HG03039 (cell line): ENCODE data around the gene C1orf105.
"Not testable (repeated sequence)": the region's sequence is repeated elsewhere in the genome, so short reads cannot be mapped to it uniquely, and the experiment has no call there.

Source experiments
- ATAC-seq: cut with Tn5 transposase; IDR thresholded peaks from one replicate; pipeline ENCODE4 v1.9.1; 2021; ENCODE audit warnings: mild to moderate bottlenecking, moderate library complexity; ENCODE audit not compliant: unreplicated experiment

The C1orf105 gene

GRCh38 chr1:172484252-172484651, 63.8 kb downstream of the C1orf105 start:
- no peak for ATAC-seq

DNA sequence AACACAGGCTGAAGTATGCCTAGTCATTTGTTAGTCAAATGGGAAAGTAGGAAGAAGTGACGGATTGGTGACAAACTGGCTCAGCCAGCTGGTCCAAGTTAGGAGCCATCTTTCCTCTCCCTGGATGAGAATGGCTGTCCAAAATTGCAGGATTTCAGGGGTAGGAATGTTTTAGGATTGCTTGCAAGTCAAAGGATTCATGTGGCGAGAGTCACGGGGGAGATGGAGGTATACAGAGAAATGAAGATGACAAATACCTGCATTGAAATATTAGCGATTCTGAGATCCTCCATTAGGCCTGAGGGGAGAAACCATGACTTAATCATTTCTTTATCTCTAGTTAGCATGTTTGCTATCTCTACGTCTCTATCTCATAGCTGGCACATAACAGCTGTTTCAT, 65.1 kb downstream of the C1orf105 start:
- ATAC-seq: no peak

DNA sequence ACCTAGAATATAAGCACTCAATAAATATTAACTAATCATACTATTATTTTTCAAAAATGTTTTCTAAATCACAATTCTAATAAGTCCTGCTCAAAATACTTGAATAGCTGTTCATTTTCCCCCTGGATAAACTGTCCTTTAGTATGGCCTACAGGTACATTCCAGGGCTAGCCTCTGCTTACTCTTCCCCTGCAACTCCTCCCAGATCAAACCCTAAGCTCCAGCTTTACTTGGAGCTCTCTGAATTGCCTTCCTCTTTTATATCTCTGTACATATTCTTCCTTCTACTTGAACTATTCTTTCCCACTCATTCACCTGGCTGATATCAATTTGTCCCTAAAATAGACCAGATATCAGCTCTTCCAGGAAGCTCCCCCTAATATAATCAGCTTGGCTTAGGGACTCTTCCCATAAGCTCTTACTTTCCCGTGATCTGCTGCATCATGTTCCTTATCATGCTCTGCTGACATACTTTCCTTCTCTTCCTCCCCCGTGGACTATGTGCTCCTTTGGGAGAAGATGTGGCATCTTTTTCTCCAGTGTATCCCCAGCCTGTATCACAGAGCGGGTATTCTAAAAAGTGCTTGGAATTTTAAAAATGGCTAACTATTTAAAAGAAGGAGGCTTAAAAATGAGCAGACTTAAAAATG, 66.4 kb downstream of the C1orf105 start:
- no peak for ATAC-seq

GRCh38 chr1:172487550-172487949, 67.1 kb downstream of the C1orf105 start:
- no peak for ATAC-seq

GRCh38 chr1:172488393-172488792, 67.9 kb downstream of the C1orf105 start:
- ATAC-seq: no peak

DNA sequence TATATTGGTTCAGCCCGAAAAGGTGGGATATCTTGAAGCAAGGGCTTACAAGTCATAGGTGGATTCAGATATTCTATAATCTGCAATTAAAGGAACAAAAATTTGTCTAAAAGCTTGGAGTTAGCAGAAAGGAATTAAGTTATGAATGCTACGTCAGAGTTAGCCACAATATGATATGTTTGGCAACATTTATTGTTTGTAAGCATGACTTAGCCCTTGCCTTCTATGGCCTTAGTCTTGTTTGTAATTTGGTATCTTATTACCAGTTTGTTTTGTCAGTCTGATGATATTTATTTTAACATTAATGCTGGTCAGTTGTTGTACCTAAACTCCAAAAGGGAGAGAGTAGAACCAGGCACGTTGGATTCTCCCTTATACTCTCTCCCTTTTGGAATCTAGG, 69.4 kb downstream of the C1orf105 start:
- ATAC-seq: no peak

- ATAC-seq: no peak
These were observed 71.9 kb downstream of the C1orf105 start for GRCh38 chr1:172492421-172492820.

DNA sequence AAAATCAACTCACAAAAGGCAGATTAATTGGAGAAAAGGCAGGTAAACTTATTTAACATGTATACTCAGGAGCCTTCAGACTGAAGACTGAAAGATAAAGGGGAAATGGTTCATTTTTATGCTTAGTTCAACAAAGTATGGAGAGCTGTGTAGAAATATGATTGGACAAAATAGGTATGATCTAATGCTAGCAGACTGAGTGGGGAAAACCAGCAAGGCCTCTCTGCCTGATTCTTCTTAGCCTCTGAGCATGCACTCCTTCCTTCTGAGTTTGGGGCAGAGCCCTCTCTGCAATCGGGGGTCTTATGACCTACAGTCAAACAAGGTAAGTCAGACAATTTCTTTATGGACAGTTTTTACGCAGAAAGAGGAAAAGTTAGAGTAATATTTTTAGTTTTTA, 73.7 kb downstream of the C1orf105 start:
- ATAC-seq: no peak

GRCh38 chr1:172496127-172496526, 75.6 kb downstream of the C1orf105 start:
- ATAC-seq: not testable (repeated sequence)

- ATAC-seq: no peak
These were observed 76.2 kb downstream of the C1orf105 start for GRCh38 chr1:172496678-172497077.

DNA sequence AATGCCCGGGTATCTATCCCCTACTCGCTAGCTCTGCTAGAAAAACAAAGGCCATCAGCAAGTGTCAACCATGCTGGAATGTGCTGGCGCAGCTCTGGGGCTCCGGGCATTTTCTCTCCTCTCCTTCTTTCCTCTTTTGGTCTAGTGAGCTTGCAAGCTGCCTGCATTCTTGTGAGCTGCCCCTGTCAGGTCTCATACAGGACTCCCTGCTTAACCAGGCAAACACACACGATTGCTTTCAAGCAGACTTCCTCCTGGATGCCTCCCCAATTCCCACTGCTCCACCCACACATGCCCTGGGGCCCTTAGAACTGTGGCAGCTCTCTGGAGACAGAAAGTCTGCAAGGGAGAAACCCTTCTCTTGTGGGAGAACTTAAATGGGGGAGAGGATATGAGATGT, 76.7 kb downstream of the C1orf105 start:
- ATAC-seq: no peak

GRCh38 chr1:172498857-172499256, 78.4 kb downstream of the C1orf105 start:
- ATAC-seq: no peak

DNA sequence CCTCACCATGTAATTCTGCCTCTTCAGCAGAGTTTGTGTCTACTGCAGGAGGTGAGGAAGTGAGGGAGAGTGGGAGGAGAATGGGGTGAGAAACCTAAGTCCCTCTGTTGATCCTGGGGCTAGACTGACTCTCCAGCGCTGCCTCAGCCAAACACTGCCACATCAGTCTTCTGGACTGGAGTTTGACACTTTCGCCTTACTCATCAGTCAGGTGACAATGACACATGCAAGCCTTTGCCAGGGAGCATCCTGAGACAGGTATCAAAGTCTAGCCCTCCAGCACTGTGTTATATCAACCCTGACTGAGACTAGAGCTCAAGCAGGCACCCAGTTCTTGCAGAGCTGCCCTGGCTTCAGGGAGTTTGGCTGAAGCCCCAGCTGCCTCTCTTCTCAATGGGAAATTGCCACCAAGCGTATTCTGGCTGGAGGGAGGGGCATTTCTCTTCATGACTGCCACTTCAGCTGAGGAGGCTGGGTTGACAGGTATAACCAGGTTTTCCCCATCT, 79.2 kb downstream of the C1orf105 start:
- no peak for ATAC-seq

DNA sequence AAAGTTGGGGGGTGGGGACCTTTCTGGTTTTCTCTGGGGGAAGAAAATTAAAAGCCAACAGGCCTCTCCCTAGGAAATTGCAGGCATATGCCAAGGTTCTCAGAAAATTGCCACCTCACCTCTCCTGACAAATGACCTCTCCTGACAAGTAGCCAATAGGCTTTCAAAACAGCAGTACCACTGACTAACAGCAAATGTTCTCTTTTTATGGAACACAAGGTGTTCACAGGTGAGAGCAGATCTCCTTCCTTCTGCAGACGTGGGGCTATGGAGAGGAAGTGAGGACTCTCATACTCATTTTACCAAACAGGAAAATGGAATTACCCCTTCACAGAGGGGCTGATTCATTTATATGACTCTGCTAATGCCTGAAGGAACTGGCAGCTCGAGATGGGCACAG, 79.7 kb downstream of the C1orf105 start:
- ATAC-seq: no peak

GRCh38 chr1:172507741-172508140, 87.3 kb downstream of the C1orf105 start:
- no peak for ATAC-seq

DNA sequence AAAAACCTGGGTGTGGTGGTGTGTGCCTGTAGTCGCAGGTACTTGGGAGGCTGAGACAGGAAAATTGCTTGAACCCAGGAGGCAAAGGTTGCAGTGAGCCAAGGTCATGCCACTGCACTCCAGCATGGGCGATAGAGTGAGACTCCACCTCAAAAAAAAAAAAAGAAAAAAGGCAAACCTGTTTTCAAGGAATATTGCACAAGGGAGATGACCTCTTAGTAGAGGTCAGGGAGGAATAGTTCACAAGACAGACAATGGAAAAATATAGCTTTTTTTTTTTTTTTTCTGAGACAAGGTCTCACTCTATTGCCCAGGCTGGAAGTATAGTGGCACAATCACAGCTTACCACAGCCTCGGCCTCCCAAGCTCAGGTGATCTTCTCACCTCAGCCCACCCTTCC, 90.0 kb downstream of the C1orf105 start:
- ATAC-seq: no peak

- ATAC-seq: no peak
These were observed 92.1 kb downstream of the C1orf105 start for GRCh38 chr1:172512591-172512990.

DNA sequence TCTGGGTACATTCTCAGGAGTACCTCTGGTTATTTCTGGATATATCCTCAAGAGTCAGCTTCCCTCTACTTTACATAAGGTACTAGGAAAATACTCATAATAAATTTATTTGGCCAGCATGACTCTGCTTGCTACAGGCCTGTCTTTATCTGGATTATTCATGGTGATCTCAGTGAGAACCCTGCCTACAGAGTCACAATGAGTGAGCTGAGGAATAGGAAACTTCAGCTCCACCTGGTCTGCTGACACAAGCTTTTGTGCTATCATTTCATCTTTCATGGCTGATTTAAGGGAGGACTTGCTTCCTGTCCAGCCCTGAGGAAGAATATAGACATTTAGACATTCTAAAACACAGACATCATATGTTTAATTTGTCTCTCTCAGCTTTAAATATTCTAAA, 93.0 kb downstream of the C1orf105 start:
- ATAC-seq: no peak

DNA sequence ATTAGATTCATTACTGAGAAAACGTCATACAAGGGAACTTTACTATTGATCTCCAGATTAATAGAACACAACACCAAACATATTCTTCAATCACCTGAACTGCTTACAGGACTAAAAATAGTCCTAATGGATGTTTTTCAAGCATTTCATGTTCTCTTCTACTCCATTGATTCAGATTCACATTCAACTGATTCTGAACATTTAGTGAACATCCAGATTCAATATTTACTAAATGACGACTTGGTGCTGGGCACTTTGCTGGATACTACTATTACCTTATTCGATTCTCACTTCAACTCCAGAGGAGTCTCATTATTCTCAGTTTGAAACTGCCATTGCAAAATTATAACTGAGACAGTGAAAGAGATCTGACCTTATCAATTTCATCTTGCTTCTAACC, 93.6 kb downstream of the C1orf105 start:
- no peak for ATAC-seq

DNA sequence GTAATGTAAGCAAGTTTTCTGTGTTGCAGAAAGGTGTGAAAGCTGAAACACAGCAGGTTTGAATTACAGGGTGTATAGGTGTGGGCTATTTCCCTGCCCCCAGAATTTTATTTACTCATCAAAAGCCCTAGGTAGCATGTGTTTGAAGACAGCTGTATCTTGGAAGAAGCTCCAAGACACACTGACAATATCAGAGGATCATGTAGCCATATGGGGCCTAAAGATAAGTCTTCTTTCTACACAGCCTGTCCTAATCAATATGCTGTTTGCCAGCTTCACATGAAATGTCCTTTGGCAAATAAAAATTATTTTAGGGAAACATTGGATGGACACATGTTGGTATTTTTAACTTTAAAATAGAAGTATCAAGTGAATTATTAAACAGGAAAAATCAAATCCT, 95.0 kb downstream of the C1orf105 start:
- ATAC-seq: no peak

GRCh38 chr1:172515927-172516326, 95.4 kb downstream of the C1orf105 start:
- no peak for ATAC-seq

DNA sequence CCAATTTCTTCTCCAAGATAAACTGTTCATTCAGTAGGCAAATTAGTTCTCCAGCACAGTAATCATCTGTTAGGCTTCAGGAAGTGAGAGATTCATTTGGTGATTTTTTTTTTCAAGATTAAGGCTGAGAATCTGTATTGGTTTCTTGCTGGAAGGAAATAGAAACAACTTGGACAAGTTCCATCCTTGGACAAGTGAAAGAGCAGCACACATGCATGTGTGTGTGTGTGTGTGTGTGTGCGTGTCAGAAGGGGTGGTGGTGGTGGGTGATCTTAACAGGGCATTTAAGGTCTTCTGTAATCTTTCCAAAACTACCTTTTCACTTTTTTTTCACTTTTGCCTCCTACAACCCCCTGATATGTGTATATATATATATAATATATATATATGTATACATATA, 96.6 kb downstream of the C1orf105 start:
- ATAC-seq: no peak

DNA sequence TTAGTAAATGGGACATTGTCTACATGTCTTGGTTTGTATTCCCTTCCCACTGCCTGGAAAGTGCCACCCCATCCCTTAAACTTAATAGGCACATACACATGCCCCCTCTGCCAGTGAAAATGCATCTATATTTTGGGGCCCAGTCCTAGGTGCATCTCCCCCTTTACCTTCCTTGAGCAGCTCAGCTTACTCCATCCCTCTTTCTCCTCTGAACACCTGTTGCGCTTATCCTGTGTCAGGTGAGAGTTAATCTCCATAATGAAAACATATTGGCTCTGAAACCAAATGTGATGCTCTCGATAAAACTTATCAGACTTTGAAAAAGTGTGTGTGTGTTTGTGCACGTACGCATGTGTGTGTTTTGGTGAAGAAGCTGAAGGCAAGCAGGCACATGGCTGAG, 97.1 kb downstream of the C1orf105 start:
- no peak for ATAC-seq
